ENCODE data around the gene CD302. TPM values are rescaled to one million over a fixed set of nuclear protein-coding genes. Genes with fewer than 3 reads are reported as not detected.

The CD302 gene
- total and polyA plus RNA-seq, 2 donors (not counting 1 experiment from before 2014, with no cell fraction given), result 0.72 to 1.5 TPM

GRCh38 chr2:159803235-159803962 lies 5.4 kb upstream of the CD302 start:
- peaks cover 17% of the 10 kb centered on the region for H3K4me1 Mint-ChIP-seq
- no CpG with 5 or more reads among the region's 2 CpGs for WGBS (ENCODE audit: insufficient coverage)
- no peaks in the 10 kb centered on the region for H3K9me3 Mint-ChIP-seq (ENCODE audit: insufficient read depth)
- Histone ChIP-seq H3K4me2 (replicated peaks; ENCODE audit: low read depth, low read length, poor library complexity, severe bottlenecking) (no peak overlapping the region), H3K4me3 (ENCODE audit: control extremely low read depth in 1 of 5, extremely low read depth in 1 of 5, insufficient read depth in 1 of 5, low read depth in 2 of 5, low read length in 4 of 5) (no peak overlapping the region), H3K27ac (ENCODE audit: low read length in 2 of 2) (no peak overlapping the region), H3K9ac (ENCODE audit: low read length) (no peak overlapping the region), H2AFZ (ENCODE audit: insufficient read depth, low read depth, low read length, poor library complexity, severe bottlenecking) (no peak overlapping the region), H3K79me2 (ENCODE audit: control insufficient read depth, insufficient read depth, low read length) (no peaks in the 10 kb centered on the region), H4K20me1 (ENCODE audit: control insufficient read depth, insufficient read depth, low read length, poor library complexity, severe bottlenecking) (no peaks in the 10 kb centered on the region), H3K4me1 (ENCODE audit: control insufficient read depth in 2 of 2, insufficient read depth in 2 of 2, low read length in 2 of 2) (peaks cover 11 to 15% of the 10 kb centered on the region in 2 donors), H3K27me3 (replicated peaks in 1 of 4; ENCODE audit: control extremely low read depth in 1 of 4, control insufficient read depth in 3 of 4, insufficient read depth in 4 of 4, low read length in 3 of 4) (peaks cover 0 to 3% (median 0%) of the 10 kb centered on the region in 4 experiments), H3K36me3 (replicated peaks in 1 of 2; ENCODE audit: control extremely low read depth in 1 of 2, control insufficient read depth in 1 of 2, extremely low read depth in 1 of 2, insufficient read depth in 2 of 2, low read length in 1 of 2) (peaks cover 0 to 11% of the 10 kb centered on the region in 2 experiments), H3K9me3 (ENCODE audit: control extremely low read depth in 1 of 3, control insufficient read depth in 2 of 3, insufficient read depth in 1 of 3, low read length in 2 of 3) (no peaks in the 10 kb centered on the region)
- POLR2A ChIA-PET, result no interaction called here
- TF ChIP-seq CTCF (IDR thresholded peaks at IDR 0.05) (no peak), EZH2 (IDR thresholded peaks at IDR 0.05; ENCODE audit: borderline replicate concordance, insufficient read depth, low read depth, low read length, poor library complexity, severe bottlenecking) (no peak)
- intact Hi-C loops (cut with micrococcal nuclease), result no loop called here
- H3K27ac Mint-ChIP-seq, result no peak overlapping the region
- H3K4me3 Mint-ChIP-seq, result no peak overlapping the region
- DNase-seq, result no peak
- CTCF ChIA-PET, result no interaction called here
- no peak for ATAC-seq (ENCODE audit: low read depth)
- H3K27me3 Mint-ChIP-seq, result peaks cover 4% of the 10 kb centered on the region

- Histone ChIP-seq H3K9me3 (ENCODE audit: control extremely low read depth in 1 of 3, control insufficient read depth in 2 of 3, insufficient read depth in 1 of 3, low read length in 2 of 3) (no peaks in the 10 kb centered on the region), H3K4me3 (ENCODE audit: control extremely low read depth in 1 of 5, extremely low read depth in 1 of 5, insufficient read depth in 1 of 5, low read depth in 2 of 5, low read length in 4 of 5) (no peak overlapping the region), H4K20me1 (ENCODE audit: control insufficient read depth, insufficient read depth, low read length, poor library complexity, severe bottlenecking) (no peaks in the 10 kb centered on the region), H3K27ac (ENCODE audit: low read length in 2 of 2) (no peak overlapping the region), H3K4me1 (ENCODE audit: control insufficient read depth in 2 of 2, insufficient read depth in 2 of 2, low read length in 2 of 2) (peaks cover 13 to 18% of the 10 kb centered on the region in 2 donors), H3K9ac (ENCODE audit: low read length) (no peak overlapping the region), H3K36me3 (replicated peaks in 1 of 2; ENCODE audit: control extremely low read depth in 1 of 2, control insufficient read depth in 1 of 2, extremely low read depth in 1 of 2, insufficient read depth in 2 of 2, low read length in 1 of 2) (peaks cover 0 to 6% of the 10 kb centered on the region in 2 experiments), H2AFZ (ENCODE audit: insufficient read depth, low read depth, low read length, poor library complexity, severe bottlenecking) (no peak overlapping the region), H3K79me2 (ENCODE audit: control insufficient read depth, insufficient read depth, low read length) (no peaks in the 10 kb centered on the region), H3K27me3 (replicated peaks in 1 of 4; ENCODE audit: control extremely low read depth in 1 of 4, control insufficient read depth in 3 of 4, insufficient read depth in 4 of 4, low read length in 3 of 4) (peaks cover 0 to 3% (median 1%) of the 10 kb centered on the region in 4 experiments), H3K4me2 (replicated peaks; ENCODE audit: low read depth, low read length, poor library complexity, severe bottlenecking) (no peak overlapping the region)
- ChIA-PET POLR2A (no interaction called here), CTCF (no interaction called here)
- Mint-ChIP-seq H3K27ac (no peak overlapping the region), H3K27me3 (peaks cover 6% of the 10 kb centered on the region), H3K4me1 (peaks cover 21% of the 10 kb centered on the region), H3K9me3 (ENCODE audit: insufficient read depth) (no peaks in the 10 kb centered on the region), H3K4me3 (no peak overlapping the region)
- ATAC-seq (ENCODE audit: low read depth) (no peak), DNase-seq (no peak)
- WGBS (ENCODE audit: insufficient coverage), result 95% methylated on average over 5 of the region's 5 CpGs
- intact Hi-C loops (cut with micrococcal nuclease), result no loop called here
- TF ChIP-seq EZH2 (IDR thresholded peaks at IDR 0.05; ENCODE audit: borderline replicate concordance, insufficient read depth, low read depth, low read length, poor library complexity, severe bottlenecking) (no peak), CTCF (IDR thresholded peaks at IDR 0.05) (no peak)
These were observed 4.7 kb upstream of the CD302 start for GRCh38 chr2:159802673-159803072.
